ENCODE measurements around the gene CLEC1A. TPM values are rescaled to one million over a fixed set of nuclear protein-coding genes. Genes with fewer than 3 reads are reported as not detected.

CLEC1A gene
- polyA plus RNA-seq, 1 donor from 2014 or later = not detected

- H2AFZ ChIP-seq (ENCODE audit: low read depth, low read length) = no peak overlapping the region
- H4K20me1 ChIP-seq (ENCODE audit: insufficient read depth) = no peaks in the 10 kb centered on the region
- H3K4me2 ChIP-seq (ENCODE audit: low read length) = no peak overlapping the region
- H3K79me2 ChIP-seq (replicated peaks; ENCODE audit: insufficient read depth, low read length) = no peaks in the 10 kb centered on the region
- H3K27ac ChIP-seq (ENCODE audit: low read length) = no peak overlapping the region
- H3K27me3 ChIP-seq (ENCODE audit: insufficient read depth, low read depth, low read length) = no peaks in the 10 kb centered on the region
- TF ChIP-seq SMC3 (conservative IDR thresholded peaks at IDR 0.05; ENCODE audit: poor library complexity) (no peak), CTCF (IDR thresholded peaks at IDR 0.05; ENCODE audit: poor library complexity, severe bottlenecking) (no peak), EP300 (conservative IDR thresholded peaks at IDR 0.05; ENCODE audit: poor library complexity, severe bottlenecking) (no peak), POLR2AphosphoS5 (IDR thresholded peaks at IDR 0.05) (no peak), REST (IDR thresholded peaks at IDR 0.05; ENCODE audit: borderline replicate concordance) (no peak), TAF1 (IDR thresholded peaks at IDR 0.05; ENCODE audit: low read depth) (no peak), EZH2 (IDR thresholded peaks at IDR 0.05; ENCODE audit: borderline replicate concordance, insufficient read depth, low read length, poor library complexity, severe bottlenecking) (no peak), RAD21 (conservative IDR thresholded peaks at IDR 0.05) (no peak), MXI1 (conservative IDR thresholded peaks at IDR 0.05; ENCODE audit: poor library complexity, severe bottlenecking) (no peak)
- no peaks in the 10 kb centered on the region for H3K9me3 ChIP-seq (ENCODE audit: low read length)
- H3F3A ChIP-seq (ENCODE audit: insufficient read depth, low read length, poor library complexity, severe bottlenecking) = no peaks in the 10 kb centered on the region
- H3K4me3 ChIP-seq (ENCODE audit: low read length) = no peak overlapping the region
- no peaks in the 10 kb centered on the region for H3K36me3 ChIP-seq (ENCODE audit: insufficient read depth, low read length)
- no peak overlapping the region for H3K9ac ChIP-seq (ENCODE audit: low read length)
- no peaks in the 10 kb centered on the region for H3K9me2 ChIP-seq (ENCODE audit: insufficient read depth, low read length)
Observed at GRCh38 chr12:10136637-10137205, 37.9 kb upstream of the CLEC1A start.

- H3K27me3 ChIP-seq (ENCODE audit: insufficient read depth, low read depth, low read length) = no peaks in the 10 kb centered on the region
- no peak for TF ChIP-seq EZH2 (IDR thresholded peaks at IDR 0.05; ENCODE audit: borderline replicate concordance, insufficient read depth, low read length, poor library complexity, severe bottlenecking)
- no peak for TF ChIP-seq RAD21 (conservative IDR thresholded peaks at IDR 0.05)
- no peak for TF ChIP-seq TAF1 (IDR thresholded peaks at IDR 0.05; ENCODE audit: low read depth)
- TF ChIP-seq MXI1 (conservative IDR thresholded peaks at IDR 0.05; ENCODE audit: poor library complexity, severe bottlenecking) = no peak
- TF ChIP-seq SMC3 (conservative IDR thresholded peaks at IDR 0.05; ENCODE audit: poor library complexity) = no peak
- no peak for TF ChIP-seq REST (IDR thresholded peaks at IDR 0.05; ENCODE audit: borderline replicate concordance)
- no peak for TF ChIP-seq CTCF (IDR thresholded peaks at IDR 0.05; ENCODE audit: poor library complexity, severe bottlenecking)
- no peak for TF ChIP-seq POLR2AphosphoS5 (IDR thresholded peaks at IDR 0.05)
- no peak for TF ChIP-seq EP300 (conservative IDR thresholded peaks at IDR 0.05; ENCODE audit: poor library complexity, severe bottlenecking)
- no peak overlapping the region for H3K4me2 ChIP-seq (ENCODE audit: low read length)
- H2AFZ ChIP-seq (ENCODE audit: low read depth, low read length) = no peak overlapping the region
- no peak overlapping the region for H3K9ac ChIP-seq (ENCODE audit: low read length)
- no peaks in the 10 kb centered on the region for H3K9me2 ChIP-seq (ENCODE audit: insufficient read depth, low read length)
- no peaks in the 10 kb centered on the region for H3K79me2 ChIP-seq (replicated peaks; ENCODE audit: insufficient read depth, low read length)
- no peaks in the 10 kb centered on the region for H4K20me1 ChIP-seq (ENCODE audit: insufficient read depth)
- H3K27ac ChIP-seq (ENCODE audit: low read length) = no peak overlapping the region
- no peaks in the 10 kb centered on the region for H3K9me3 ChIP-seq (ENCODE audit: low read length)
- H3K4me3 ChIP-seq (ENCODE audit: low read length) = no peak overlapping the region
- no peaks in the 10 kb centered on the region for H3F3A ChIP-seq (ENCODE audit: insufficient read depth, low read length, poor library complexity, severe bottlenecking)
- H3K36me3 ChIP-seq (ENCODE audit: insufficient read depth, low read length) = no peaks in the 10 kb centered on the region
Observed at GRCh38 chr12:10135126-10135525, 36.3 kb upstream of the CLEC1A start.
